Peyer's patch (tissue), 4 donors: ENCODE data around the gene STMND1.

ENCODE experiments used
- POLR2A ChIP-seq, 2 donors: fragments of 450-650 bp; IDR thresholded peaks; one replicate each; pipeline ENCODE4 v1.5.1; 2017; ENCODE audit warnings: antibody characterized with exemption in 2 of 2, mild to moderate bottlenecking in 2 of 2, moderate library complexity in 2 of 2
- TF ChIP-seq, protein P1 (sequence below), 6 experiments: fragments of 450-650 bp in 4 of 6; fragments of 200-600 bp in 2 of 6; sonication (generic) in 1 of 6; IDR thresholded peaks; one replicate each; pipeline ENCODE4 v1.5.1; 2017 to 2019; ENCODE audit warnings: antibody characterized with exemption in 6 of 6, mild to moderate bottlenecking in 3 of 6, moderate library complexity in 1 of 6

DNA sequence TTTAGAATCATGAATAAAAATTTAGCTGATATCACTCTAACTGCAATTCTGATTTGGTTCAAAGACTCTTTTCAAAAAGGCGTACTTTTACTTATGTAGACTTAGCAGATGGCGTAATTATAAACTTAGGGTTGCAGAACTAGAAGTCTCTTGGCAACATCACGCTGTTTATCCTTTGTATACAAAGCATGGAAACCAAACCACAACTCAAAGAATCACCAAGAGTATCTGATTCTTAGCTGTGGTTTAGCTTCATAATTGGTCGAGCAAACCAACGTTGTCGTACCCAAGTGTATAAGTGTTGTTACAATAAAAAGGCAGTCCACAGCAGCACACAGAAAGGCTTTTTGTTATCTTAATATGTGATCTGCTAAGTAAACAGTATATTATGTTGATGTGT is 18.2 kb downstream of the STMND1 start:
- TF ChIP-seq, protein P1, sequence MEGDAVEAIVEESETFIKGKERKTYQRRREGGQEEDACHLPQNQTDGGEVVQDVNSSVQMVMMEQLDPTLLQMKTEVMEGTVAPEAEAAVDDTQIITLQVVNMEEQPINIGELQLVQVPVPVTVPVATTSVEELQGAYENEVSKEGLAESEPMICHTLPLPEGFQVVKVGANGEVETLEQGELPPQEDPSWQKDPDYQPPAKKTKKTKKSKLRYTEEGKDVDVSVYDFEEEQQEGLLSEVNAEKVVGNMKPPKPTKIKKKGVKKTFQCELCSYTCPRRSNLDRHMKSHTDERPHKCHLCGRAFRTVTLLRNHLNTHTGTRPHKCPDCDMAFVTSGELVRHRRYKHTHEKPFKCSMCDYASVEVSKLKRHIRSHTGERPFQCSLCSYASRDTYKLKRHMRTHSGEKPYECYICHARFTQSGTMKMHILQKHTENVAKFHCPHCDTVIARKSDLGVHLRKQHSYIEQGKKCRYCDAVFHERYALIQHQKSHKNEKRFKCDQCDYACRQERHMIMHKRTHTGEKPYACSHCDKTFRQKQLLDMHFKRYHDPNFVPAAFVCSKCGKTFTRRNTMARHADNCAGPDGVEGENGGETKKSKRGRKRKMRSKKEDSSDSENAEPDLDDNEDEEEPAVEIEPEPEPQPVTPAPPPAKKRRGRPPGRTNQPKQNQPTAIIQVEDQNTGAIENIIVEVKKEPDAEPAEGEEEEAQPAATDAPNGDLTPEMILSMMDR (IDR thresholded peaks at IDR 0.05): no peak
- no peak for TF ChIP-seq POLR2A (IDR thresholded peaks at IDR 0.05)
